Measurements from ENCODE around the gene OGG1.

The OGG1 gene

GRCh38 chr3:9731206-9732079, 18.3 kb upstream of the OGG1 start, which contains the start of gene BRPF1:
BRPF1 (plus strand) TSS chr3:9731735; CDS start chr3:9734141, 2,406 bp downstream.
- Histone ChIP-seq H3K4me1 (ENCODE audit: control insufficient read depth, low read depth, low read length) (peaks cover 10% of the 10 kb centered on the region), H3K27me3 (ENCODE audit: control insufficient read depth, insufficient read depth, low read length) (no peaks in the 10 kb centered on the region), H3K9me3 (ENCODE audit: control insufficient read depth, low read depth, low read length) (no peaks in the 10 kb centered on the region), H3K36me3 (ENCODE audit: control insufficient read depth, low read depth, low read length) (peaks cover 22% of the 10 kb centered on the region), H3K4me3 (ENCODE audit: low read length) (peak within 1 kb of the TSS; percentile 79), H3K9ac (ENCODE audit: low read length) (peak within 1 kb of the TSS; percentile 95), H3K27ac (ENCODE audit: low read length) (peak within 1 kb of the TSS; percentile 98)

GRCh38 chr3:9732080-9732739, 17.5 kb upstream of the OGG1 start:
- Histone ChIP-seq H3K4me1 (ENCODE audit: control insufficient read depth, low read depth, low read length) (peaks cover 10% of the 10 kb centered on the region), H3K4me3 (ENCODE audit: low read length) (peak overlapping the region; percentile 79), H3K9me3 (ENCODE audit: control insufficient read depth, low read depth, low read length) (no peaks in the 10 kb centered on the region), H3K27me3 (ENCODE audit: control insufficient read depth, insufficient read depth, low read length) (no peaks in the 10 kb centered on the region), H3K27ac (ENCODE audit: low read length) (peak overlapping the region; percentile 98), H3K9ac (ENCODE audit: low read length) (peak overlapping the region; percentile 95), H3K36me3 (ENCODE audit: control insufficient read depth, low read depth, low read length) (peaks cover 30% of the 10 kb centered on the region)

- H3K9ac ChIP-seq (ENCODE audit: low read length), result peak overlapping the region; percentile 95
- peak overlapping the region; percentile 79 for H3K4me3 ChIP-seq (ENCODE audit: low read length)
- H3K27me3 ChIP-seq (ENCODE audit: control insufficient read depth, insufficient read depth, low read length), result no peaks in the 10 kb centered on the region
- peaks cover 10% of the 10 kb centered on the region for H3K4me1 ChIP-seq (ENCODE audit: control insufficient read depth, low read depth, low read length)
- H3K9me3 ChIP-seq (ENCODE audit: control insufficient read depth, low read depth, low read length), result no peaks in the 10 kb centered on the region
- no peak overlapping the region for H3K27ac ChIP-seq (ENCODE audit: low read length)
- H3K36me3 ChIP-seq (ENCODE audit: control insufficient read depth, low read depth, low read length), result peaks cover 35% of the 10 kb centered on the region
These were observed 17.0 kb upstream of the OGG1 start for GRCh38 chr3:9732740-9733115.

GRCh38 chr3:9736831-9737230, 12.9 kb upstream of the OGG1 start:
- H3K9me3 ChIP-seq (ENCODE audit: control insufficient read depth, low read depth, low read length), result no peaks in the 10 kb centered on the region
- no peak overlapping the region for H3K9ac ChIP-seq (ENCODE audit: low read length)
- no peak overlapping the region for H3K4me3 ChIP-seq (ENCODE audit: low read length)
- H3K36me3 ChIP-seq (ENCODE audit: control insufficient read depth, low read depth, low read length), result peaks cover 76% of the 10 kb centered on the region
- H3K27ac ChIP-seq (ENCODE audit: low read length), result no peak overlapping the region
- peaks cover 4% of the 10 kb centered on the region for H3K4me1 ChIP-seq (ENCODE audit: control insufficient read depth, low read depth, low read length)
- no peaks in the 10 kb centered on the region for H3K27me3 ChIP-seq (ENCODE audit: control insufficient read depth, insufficient read depth, low read length)

GRCh38 chr3:9739181-9739580, 10.6 kb upstream of the OGG1 start:
- Histone ChIP-seq H3K36me3 (ENCODE audit: control insufficient read depth, low read depth, low read length) (peaks cover 93% of the 10 kb centered on the region), H3K9ac (ENCODE audit: low read length) (no peak overlapping the region), H3K27ac (ENCODE audit: low read length) (no peak overlapping the region), H3K4me1 (ENCODE audit: control insufficient read depth, low read depth, low read length) (no peaks in the 10 kb centered on the region), H3K27me3 (ENCODE audit: control insufficient read depth, insufficient read depth, low read length) (no peaks in the 10 kb centered on the region), H3K4me3 (ENCODE audit: low read length) (no peak overlapping the region), H3K9me3 (ENCODE audit: control insufficient read depth, low read depth, low read length) (no peaks in the 10 kb centered on the region)

- peaks cover 99% of the 10 kb centered on the region for H3K36me3 ChIP-seq (ENCODE audit: control insufficient read depth, low read depth, low read length)
- H3K4me1 ChIP-seq (ENCODE audit: control insufficient read depth, low read depth, low read length), result no peaks in the 10 kb centered on the region
- no peak overlapping the region for H3K9ac ChIP-seq (ENCODE audit: low read length)
These were observed 7.2 kb upstream of the OGG1 start for GRCh38 chr3:9742560-9742959.

GRCh38 chr3:9743548-9743947, 6.2 kb upstream of the OGG1 start:
- H3K27ac ChIP-seq (ENCODE audit: low read length), result no peak overlapping the region
- no peaks in the 10 kb centered on the region for H3K27me3 ChIP-seq (ENCODE audit: control insufficient read depth, insufficient read depth, low read length)
- H3K4me3 ChIP-seq (ENCODE audit: low read length), result no peak overlapping the region
- no peaks in the 10 kb centered on the region for H3K4me1 ChIP-seq (ENCODE audit: control insufficient read depth, low read depth, low read length)
- H3K9me3 ChIP-seq (ENCODE audit: control insufficient read depth, low read depth, low read length), result no peaks in the 10 kb centered on the region
- peaks cover 97% of the 10 kb centered on the region for H3K36me3 ChIP-seq (ENCODE audit: control insufficient read depth, low read depth, low read length)
- H3K9ac ChIP-seq (ENCODE audit: low read length), result no peak overlapping the region

More at GRCh38 chr3:9742560-9742959, 7.2 kb upstream of the OGG1 start:
- Histone ChIP-seq H3K9me3 (ENCODE audit: control insufficient read depth, low read depth, low read length) (no peaks in the 10 kb centered on the region), H3K27me3 (ENCODE audit: control insufficient read depth, insufficient read depth, low read length) (no peaks in the 10 kb centered on the region), H3K27ac (ENCODE audit: low read length) (no peak overlapping the region), H3K4me3 (ENCODE audit: low read length) (no peak overlapping the region)

- Histone ChIP-seq H3K9ac (ENCODE audit: low read length) (no peak overlapping the region), H3K27me3 (ENCODE audit: control insufficient read depth, insufficient read depth, low read length) (no peaks in the 10 kb centered on the region), H3K9me3 (ENCODE audit: control insufficient read depth, low read depth, low read length) (no peaks in the 10 kb centered on the region), H3K4me1 (ENCODE audit: control insufficient read depth, low read depth, low read length) (no peaks in the 10 kb centered on the region), H3K27ac (ENCODE audit: low read length) (no peak overlapping the region), H3K36me3 (ENCODE audit: control insufficient read depth, low read depth, low read length) (peaks cover 91% of the 10 kb centered on the region), H3K4me3 (ENCODE audit: low read length) (no peak overlapping the region)
These were observed 5.6 kb upstream of the OGG1 start for GRCh38 chr3:9744162-9744561.

GRCh38 chr3:9745521-9745920, 4.2 kb upstream of the OGG1 start:
- no peak overlapping the region for H3K4me3 ChIP-seq (ENCODE audit: low read length)
- no peaks in the 10 kb centered on the region for H3K4me1 ChIP-seq (ENCODE audit: control insufficient read depth, low read depth, low read length)
- H3K9ac ChIP-seq (ENCODE audit: low read length), result no peak overlapping the region
- peaks cover 78% of the 10 kb centered on the region for H3K36me3 ChIP-seq (ENCODE audit: control insufficient read depth, low read depth, low read length)
- no peaks in the 10 kb centered on the region for H3K9me3 ChIP-seq (ENCODE audit: control insufficient read depth, low read depth, low read length)
- H3K27ac ChIP-seq (ENCODE audit: low read length), result no peak overlapping the region
- no peaks in the 10 kb centered on the region for H3K27me3 ChIP-seq (ENCODE audit: control insufficient read depth, insufficient read depth, low read length)

GRCh38 chr3:9746330-9746729, 3.4 kb upstream of the OGG1 start:
- Histone ChIP-seq H3K36me3 (ENCODE audit: control insufficient read depth, low read depth, low read length) (peaks cover 70% of the 10 kb centered on the region), H3K27ac (ENCODE audit: low read length) (no peak overlapping the region), H3K27me3 (ENCODE audit: control insufficient read depth, insufficient read depth, low read length) (no peaks in the 10 kb centered on the region), H3K9ac (ENCODE audit: low read length) (no peak overlapping the region), H3K9me3 (ENCODE audit: control insufficient read depth, low read depth, low read length) (no peaks in the 10 kb centered on the region), H3K4me3 (ENCODE audit: low read length) (no peak overlapping the region), H3K4me1 (ENCODE audit: control insufficient read depth, low read depth, low read length) (no peaks in the 10 kb centered on the region)

- Histone ChIP-seq H3K4me1 (ENCODE audit: control insufficient read depth, low read depth, low read length) (no peaks in the 10 kb centered on the region), H3K27ac (ENCODE audit: low read length) (no peak overlapping the region), H3K9me3 (ENCODE audit: control insufficient read depth, low read depth, low read length) (no peaks in the 10 kb centered on the region), H3K9ac (ENCODE audit: low read length) (no peak overlapping the region), H3K27me3 (ENCODE audit: control insufficient read depth, insufficient read depth, low read length) (no peaks in the 10 kb centered on the region), H3K4me3 (ENCODE audit: low read length) (no peak overlapping the region), H3K36me3 (ENCODE audit: control insufficient read depth, low read depth, low read length) (peaks cover 66% of the 10 kb centered on the region)
These were observed 2.5 kb upstream of the OGG1 start for GRCh38 chr3:9747267-9747666.
